A673 (cell line): ENCODE measurements around the gene HEXIM2. TPM values are rescaled to one million over a fixed set of nuclear protein-coding genes. Genes with fewer than 3 reads are reported as not detected.
A peak's percentile ranks its signal among the peaks of the same experiment; 100 is the strongest.

Source experiments
- BruUV-seq: library from RNA; stranded (reverse); fragments of 400-500 nt; replicated peaks from 2 replicates; lab custom pipeline; 2021; lab: Mats Ljungman, UMichigan
- CTCF ChIA-PET: fragments of 300-600 bp; sonication (Branson Sonifier 250); formaldehyde crosslinking; loops from one replicate; lab custom pipeline; 2022; ENCODE audit warnings: antibody characterized with exemption; lab: Charles Lee
- POLR2A ChIA-PET: fragments of 300-600 bp; sonication (Branson Sonifier 250); formaldehyde crosslinking; loops from one replicate; lab custom pipeline; 2022; ENCODE audit warnings: antibody characterized with exemption; ENCODE audit not compliant: low non-redundant PET; lab: Charles Lee
- DNase-seq: peaks from one replicate; pipeline ENCODE4 v3.0.0-alpha.2; 2015; ENCODE audit warnings: low spot score
- H3K27ac ChIP-seq: fragments of 200-600 bp; sonication (generic); 2 replicates; pipeline ENCODE4 v1.5.1; 2016; ENCODE audit warnings: mixed run types, low read depth, mild to moderate bottlenecking, mixed read lengths, antibody characterized with exemption, low read length; ENCODE audit not compliant: poor library complexity, severe bottlenecking
- H3K27me3 ChIP-seq: fragments of 200-600 bp; sonication (generic); replicated peaks from 2 replicates; pipeline ENCODE4 v1.6.1; 2017; ENCODE audit warnings: mixed run types, low read depth, mild to moderate bottlenecking, mixed read lengths, antibody characterized with exemption, low read length; ENCODE audit not compliant: insufficient read depth, poor library complexity
- H3K36me3 ChIP-seq: fragments of 200-600 bp; sonication (generic); 2 replicates; pipeline ENCODE4 v1.6.1; 2016; ENCODE audit warnings: mixed run types, mild to moderate bottlenecking, mixed read lengths, antibody characterized with exemption, low read length; ENCODE audit not compliant: insufficient read depth, poor library complexity, severe bottlenecking
- H3K4me1 ChIP-seq: fragments of 200-600 bp; sonication (generic); 2 replicates; pipeline ENCODE4 v1.6.1; 2017; ENCODE audit warnings: mixed run types, mild to moderate bottlenecking, mixed read lengths, antibody characterized with exemption, low read length; ENCODE audit not compliant: insufficient read depth, poor library complexity, severe bottlenecking
- H3K4me3 ChIP-seq: fragments of 200-600 bp; sonication (generic); 2 replicates; pipeline ENCODE4 v1.5.1; 2016; ENCODE audit warnings: low read depth, mixed run types, mild to moderate bottlenecking, mixed read lengths, low read length; ENCODE audit not compliant: poor library complexity, severe bottlenecking
- H3K9me3 ChIP-seq: fragments of 200-600 bp; sonication (generic); 2 replicates; pipeline ENCODE4 v1.6.1; 2016; ENCODE audit warnings: mixed run types, low read depth, mild to moderate bottlenecking, mixed read lengths, antibody characterized with exemption, low read length; ENCODE audit not compliant: poor library complexity, severe bottlenecking
- CTCF ChIP-seq: fragments of 300-800, 200-600 bp; sonication (generic); conservative IDR thresholded peaks from 2 replicates; pipeline ENCODE4 v1.5.1; 2017; ENCODE audit warnings: low read depth, mild to moderate bottlenecking, antibody characterized with exemption, low read length, moderate library complexity, mixed read lengths
- EZH2 ChIP-seq: fragments of 200-600 bp; sonication (generic); IDR thresholded peaks from 2 replicates; pipeline ENCODE4 v1.6.1; 2017; ENCODE audit warnings: borderline replicate concordance, low read depth, mild to moderate bottlenecking, mixed read lengths, antibody characterized with exemption, low read length; ENCODE audit not compliant: poor library complexity, severe bottlenecking
- intact Hi-C: fragments of 100-400 bp; cut with micrococcal nuclease; formaldehyde crosslinking; loops from one replicate; pipeline ENCODE4 v1.10.0; 2022; ENCODE audit not compliant: unreplicated experiment
- total RNA-seq: library from RNA; stranded (reverse); gene quantifications from 2 replicates; pipeline ENCODE4 v1.2.3, GENCODE V29; 2021

HEXIM2 gene
- total RNA-seq, 1 experiment from 2014 or later: 4.8 TPM

- Histone ChIP-seq H3K4me3 (peak overlapping the region; percentile 81), H3K4me1 (peaks cover 6% of the 10 kb centered on the region), H3K36me3 (no peaks in the 10 kb centered on the region), H3K27me3 (no peaks in the 10 kb centered on the region), H3K27ac (peak overlapping the region; percentile 81), H3K9me3 (no peaks in the 10 kb centered on the region)
- DNase-seq: no peak
- POLR2A ChIA-PET: no interaction called here
- BruUV-seq: no TSS peak
- no peak for TF ChIP-seq EZH2
- TF ChIP-seq CTCF: no peak
- CTCF ChIA-PET: interaction anchor here (0.6 to 3.3 kb wide), 6 partner anchors 11 to 928 kb away, joined by 3 to 16 read pairs (median 5); partner anchors contain the start of genes ACBD4 and HEXIM2
- intact Hi-C loops: no loop called here
Measured at GRCh38 chr17:45149669-45150664, 11.7 kb upstream of the HEXIM2 start.

GRCh38 chr17:45150911-45151809 lies 10.5 kb upstream of the HEXIM2 start:
- no peaks in the 10 kb centered on the region for H3K9me3 ChIP-seq
- H3K4me1 ChIP-seq: peaks cover 6% of the 10 kb centered on the region
- intact Hi-C loops: no loop called here
- POLR2A ChIA-PET: interaction anchor here (0.7 to 1.6 kb wide), 2 partner anchors 10 to 88 kb away, joined by 3 to 4 read pairs; partner anchors contain the start of gene HEXIM2
- TF ChIP-seq EZH2: no peak
- TF ChIP-seq CTCF: no peak
- no peak for DNase-seq
- H3K4me3 ChIP-seq: peak overlapping the region; percentile 81
- H3K27ac ChIP-seq: peak overlapping the region; percentile 49
- CTCF ChIA-PET: interaction anchor here (0.5 to 2.1 kb wide), 6 partner anchors 10 to 202 kb away, joined by 3 to 19 read pairs (median 6); partner anchors contain the start of genes ACBD4 and HEXIM2
- no peaks in the 10 kb centered on the region for H3K27me3 ChIP-seq
- BruUV-seq: no TSS peak
- H3K36me3 ChIP-seq: no peaks in the 10 kb centered on the region

DNA sequence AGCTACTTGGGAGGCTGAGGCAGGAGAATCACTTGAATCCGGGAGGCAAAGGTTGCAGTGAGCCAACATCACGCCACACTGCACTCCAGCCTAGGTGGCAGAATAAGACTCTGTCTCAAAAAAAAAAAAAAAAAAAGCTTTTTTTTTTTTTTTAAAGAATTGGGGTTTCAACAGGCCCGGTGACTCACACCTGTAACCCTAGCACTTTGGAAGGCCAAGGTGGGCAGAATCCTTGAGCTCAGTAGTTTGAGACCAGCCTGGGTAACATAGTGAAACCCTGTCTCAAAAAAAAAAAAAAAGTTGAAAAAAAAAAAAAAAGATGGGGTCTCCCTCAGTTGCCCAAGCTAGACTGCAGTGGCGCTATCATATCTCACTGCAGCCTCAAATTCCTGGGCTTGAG lies 6.6 kb upstream of the HEXIM2 start:
- H3K9me3 ChIP-seq: no peaks in the 10 kb centered on the region
- no peaks in the 10 kb centered on the region for H3K27me3 ChIP-seq
- ChIA-PET POLR2A (no interaction called here), CTCF (interaction anchor here (0.6 kb wide), 1 partner anchor 242 kb away, joined by 3 read pairs; no protein-coding TSS in a partner anchor)
- H3K36me3 ChIP-seq: no peaks in the 10 kb centered on the region
- intact Hi-C loops: no loop called here
- no peak overlapping the region for H3K27ac ChIP-seq
- no peak overlapping the region for H3K4me3 ChIP-seq
- no peak for DNase-seq
- peaks cover 9% of the 10 kb centered on the region for H3K4me1 ChIP-seq
- no TSS peak for BruUV-seq
- TF ChIP-seq EZH2: no peak
- TF ChIP-seq CTCF: no peak
